GM12892 (cell line): ENCODE data around the gene LOXL3.

Source experiments
- DNase-seq: peaks from one replicate; pipeline ENCODE4 v3.0.0; 2011; ENCODE audit not compliant: insufficient read length
- FAIRE-seq: peaks from 2 replicates; lab custom pipeline; 2011; peaks lifted over from hg19 to GRCh38; lab: Jason Lieb, UNC
- POLR2A ChIP-seq: IDR thresholded peaks from 2 replicates; pipeline ENCODE4 v1.6.1; 2011; ENCODE audit warnings: low read depth, low read length, control low read depth
- POLR2AphosphoS5 ChIP-seq: IDR thresholded peaks from 2 replicates; pipeline ENCODE4 v1.6.1; 2011; ENCODE audit warnings: low read depth, low read length, control low read depth
- TAF1 ChIP-seq: IDR thresholded peaks from 2 replicates; pipeline ENCODE4 v1.6.1; 2011; ENCODE audit warnings: low read depth, mild to moderate bottlenecking, control low read depth, low read length, borderline replicate concordance

Gene LOXL3

GRCh38 chr2:74584088-74584645 is 30.4 kb upstream of the LOXL3 start:
- TF ChIP-seq POLR2A = no peak
- TF ChIP-seq TAF1 = no peak
- no peak for TF ChIP-seq POLR2AphosphoS5
- DNase-seq = no peak
- FAIRE-seq = peak; percentile 72

GRCh38 chr2:74583504-74583903 is 29.8 kb upstream of the LOXL3 start:
- TF ChIP-seq POLR2AphosphoS5 = no peak
- no peak for TF ChIP-seq TAF1
- no peak for TF ChIP-seq POLR2A
- FAIRE-seq = no peak
- DNase-seq = no peak

GRCh38 chr2:74582184-74582583 is 28.4 kb upstream of the LOXL3 start:
- FAIRE-seq = no peak
- DNase-seq = no peak
- TF ChIP-seq POLR2AphosphoS5 (no peak), POLR2A (no peak), TAF1 (no peak)

GRCh38 chr2:74581463-74581862 is 27.7 kb upstream of the LOXL3 start:
- no peak for FAIRE-seq
- TF ChIP-seq POLR2A (no peak), TAF1 (no peak), POLR2AphosphoS5 (no peak)
- DNase-seq = no peak

- no peak for DNase-seq
- no peak for TF ChIP-seq TAF1
- no peak for TF ChIP-seq POLR2A
- no peak for TF ChIP-seq POLR2AphosphoS5
- FAIRE-seq = peak; percentile 48
Observed at GRCh38 chr2:74578408-74578807, 24.7 kb upstream of the LOXL3 start.

- no peak for DNase-seq
- peak; percentile 67 for FAIRE-seq
- TF ChIP-seq TAF1 = no peak
- no peak for TF ChIP-seq POLR2AphosphoS5
- no peak for TF ChIP-seq POLR2A
Observed at GRCh38 chr2:74577448-74577847, 23.7 kb upstream of the LOXL3 start.

GRCh38 chr2:74576863-74577229 is 23.1 kb upstream of the LOXL3 start:
- DNase-seq = no peak
- FAIRE-seq = no peak
- TF ChIP-seq POLR2AphosphoS5 = no peak
- TF ChIP-seq TAF1 = no peak
- TF ChIP-seq POLR2A = no peak

GRCh38 chr2:74576211-74576862 is 22.6 kb upstream of the LOXL3 start:
- FAIRE-seq (peak; percentile 56), DNase-seq (no peak)
- TF ChIP-seq POLR2A = no peak
- TF ChIP-seq POLR2AphosphoS5 = no peak
- no peak for TF ChIP-seq TAF1

- FAIRE-seq = no peak
- no peak for TF ChIP-seq POLR2AphosphoS5
- TF ChIP-seq POLR2A = no peak
- TF ChIP-seq TAF1 = no peak
- no peak for DNase-seq
Observed at GRCh38 chr2:74575320-74575719, 21.6 kb upstream of the LOXL3 start.

GRCh38 chr2:74573747-74574562 is 20.2 kb upstream of the LOXL3 start:
- TF ChIP-seq POLR2A = 0 out of 2 replicates have a peak, but pooled peaks have one; percentile 45
- no peak for TF ChIP-seq TAF1
- peak; percentile 44; the same call in 1 of the 2 replicates for TF ChIP-seq POLR2AphosphoS5
- DNase-seq (no peak), FAIRE-seq (peak; percentile 92)

- TF ChIP-seq TAF1 = no peak
- TF ChIP-seq POLR2A = no peak
- no peak for TF ChIP-seq POLR2AphosphoS5
- DNase-seq (no peak), FAIRE-seq (peak; percentile 73)
Observed at GRCh38 chr2:74572178-74572925, 18.6 kb upstream of the LOXL3 start.
